Activated naive CD4-positive, alpha-beta T cell (primary cell): ENCODE results near the gene ABL1.
"Not testable (repeated sequence)": the region's sequence is repeated elsewhere in the genome, so short reads cannot be mapped to it uniquely, and the experiment has no call there.

Experiments
- DNase-seq, 4 experiments: peaks; one replicate each; lab custom pipeline; 2025; lab: John Stamatoyannopoulos, UW

The ABL1 gene

GRCh38 chr9:130834371-130835336 lies at the start of gene ABL1:
Gene ABL1 (plus strand): TSS chr9:130835254. CDS start chr9:130835447, 193 bp downstream.
- DNase-seq = peak in 3 of 4 experiments; percentile 30 to 50 (median 35)

DNA sequence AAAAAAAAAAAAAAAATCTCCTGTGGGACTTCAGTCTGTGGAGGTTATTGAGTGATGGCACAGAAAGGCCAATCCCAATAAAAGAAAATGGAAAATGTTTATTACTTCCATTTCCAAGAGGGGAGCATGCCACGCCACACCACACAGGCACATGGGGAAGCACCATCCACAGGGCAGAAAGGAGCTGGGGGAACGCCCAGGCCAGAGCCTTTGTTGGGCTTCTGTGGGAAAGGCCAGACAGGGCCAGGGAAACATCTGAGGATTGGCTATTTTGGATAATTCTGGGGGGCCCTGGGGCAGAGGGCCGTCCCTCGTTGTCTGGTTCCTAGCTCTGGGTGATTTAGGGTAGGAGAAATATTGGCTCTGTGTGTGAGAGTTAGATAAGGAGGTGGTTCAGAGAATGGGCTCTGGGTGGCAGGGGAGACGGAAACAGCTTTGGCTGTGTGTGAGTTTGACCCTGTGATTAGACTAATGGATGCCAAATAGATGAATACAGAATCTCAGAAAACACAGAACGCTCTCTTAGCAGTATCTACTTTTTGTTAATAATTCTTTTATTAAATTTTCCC lies 49.0 kb upstream of the ABL1 start:
- DNase-seq = no peak

GRCh38 chr9:130786526-130786925 lies 48.5 kb upstream of the ABL1 start:
- DNase-seq = no peak

DNA sequence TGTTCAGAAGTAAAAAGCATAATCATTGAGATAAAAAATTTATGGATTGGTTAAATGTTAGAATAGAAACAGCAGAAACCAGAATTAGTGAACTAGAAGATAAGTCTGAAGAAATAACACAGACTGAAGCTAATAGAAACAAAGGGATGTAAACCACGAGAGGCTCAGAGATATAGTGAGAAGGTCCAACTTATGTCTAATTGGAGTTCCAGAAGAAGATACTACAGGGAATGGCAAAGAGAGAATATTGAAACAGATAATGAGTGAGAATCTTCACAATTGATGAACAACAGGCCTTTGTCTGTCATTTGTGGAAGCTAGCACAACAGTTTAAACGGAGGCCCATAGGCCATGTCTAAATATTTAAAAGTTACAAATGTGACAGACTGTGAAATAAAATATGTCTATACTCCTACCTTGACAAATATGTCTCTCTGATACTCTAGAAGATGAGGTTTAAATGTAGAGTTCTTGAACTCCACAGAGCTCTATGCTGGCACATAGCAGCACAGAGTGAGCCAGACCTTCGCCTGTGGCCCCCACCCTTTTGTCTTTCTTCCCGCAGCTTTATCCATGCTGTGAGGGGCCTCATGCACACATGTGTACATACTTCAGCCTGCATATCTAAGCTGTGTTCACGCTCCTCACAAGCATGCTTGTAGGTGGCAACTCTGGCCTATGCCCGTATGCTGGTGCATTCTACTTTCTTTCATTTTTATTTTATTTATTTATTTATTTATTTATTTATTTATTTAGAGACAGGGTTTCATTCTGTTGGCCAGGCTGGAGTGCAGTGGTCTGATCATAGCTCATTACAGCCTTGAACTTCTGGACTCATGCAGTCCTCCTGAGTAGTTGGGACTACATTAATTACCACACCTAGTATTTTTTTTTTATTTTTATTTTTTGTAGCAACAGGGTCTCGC lies 45.0 kb upstream of the ABL1 start:
- no peak for DNase-seq

DNA sequence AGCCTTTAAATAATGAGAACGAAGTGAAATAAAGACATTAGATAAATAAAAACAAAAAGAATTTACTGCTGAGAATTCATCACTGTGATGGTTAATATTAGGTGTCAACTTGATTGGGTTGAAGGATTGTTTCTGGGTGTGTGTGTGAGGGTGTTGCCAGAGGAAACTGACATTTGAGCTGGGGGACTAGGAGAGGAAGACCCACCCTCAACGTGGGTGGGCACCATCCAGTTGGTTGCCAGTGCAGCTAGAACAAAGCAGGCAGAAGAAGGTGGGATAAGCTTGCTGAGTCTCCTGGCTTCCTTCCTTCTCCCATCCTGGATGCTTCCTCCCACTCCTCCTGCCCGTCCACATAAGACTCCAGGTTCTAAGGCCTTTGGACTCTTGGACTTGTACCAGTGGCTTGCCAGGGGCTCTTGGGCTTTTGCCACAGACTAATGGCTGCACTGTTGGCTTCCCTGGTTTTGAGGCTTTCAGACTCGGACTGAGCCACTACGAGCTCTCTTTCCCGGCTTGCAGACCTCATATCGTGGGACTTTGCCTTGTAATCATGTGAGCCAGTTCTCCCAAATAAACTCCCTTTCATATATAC lies 43.7 kb upstream of the ABL1 start:
- DNase-seq = no peak

GRCh38 chr9:130793589-130793988 lies 41.5 kb upstream of the ABL1 start:
- DNase-seq = no peak

DNA sequence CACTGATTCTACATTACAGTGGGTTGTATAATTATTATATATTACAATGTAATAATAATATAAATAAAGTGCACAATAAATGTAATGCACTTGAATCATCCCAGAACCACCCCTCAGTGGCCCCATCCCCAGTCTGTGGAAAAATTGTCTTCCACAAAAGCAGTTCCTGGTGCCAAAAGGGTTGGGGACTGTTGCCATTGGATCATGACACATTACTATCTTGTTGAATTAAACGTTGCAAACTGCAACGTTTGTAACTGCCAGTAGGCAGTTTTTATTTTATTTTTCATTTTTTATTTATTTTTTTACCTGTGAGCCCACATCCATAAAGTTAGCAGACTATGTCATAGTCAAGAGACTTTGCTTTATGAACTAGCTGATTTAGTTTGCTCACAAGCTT lies 41.0 kb upstream of the ABL1 start:
- not testable (repeated sequence) for DNase-seq

DNA sequence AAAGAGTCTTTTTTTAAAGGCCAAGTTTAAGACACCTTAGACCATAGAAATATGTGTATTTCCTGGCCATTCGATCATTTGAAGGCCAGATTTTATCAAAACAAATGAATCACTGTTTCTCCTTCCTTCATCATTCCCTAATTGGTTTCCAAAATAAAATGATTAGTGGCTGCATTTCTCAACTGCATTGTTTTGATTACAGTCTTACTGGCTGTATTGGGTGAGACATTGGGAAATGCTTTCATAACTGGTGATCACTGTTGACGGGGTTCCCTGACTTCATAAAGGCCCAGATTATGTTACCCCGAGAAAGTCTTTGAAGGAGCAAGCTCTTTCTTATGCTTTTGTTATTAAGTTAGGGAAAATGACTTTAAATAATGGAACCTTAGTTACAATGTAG lies 40.6 kb upstream of the ABL1 start:
- DNase-seq = not testable (repeated sequence)

DNA sequence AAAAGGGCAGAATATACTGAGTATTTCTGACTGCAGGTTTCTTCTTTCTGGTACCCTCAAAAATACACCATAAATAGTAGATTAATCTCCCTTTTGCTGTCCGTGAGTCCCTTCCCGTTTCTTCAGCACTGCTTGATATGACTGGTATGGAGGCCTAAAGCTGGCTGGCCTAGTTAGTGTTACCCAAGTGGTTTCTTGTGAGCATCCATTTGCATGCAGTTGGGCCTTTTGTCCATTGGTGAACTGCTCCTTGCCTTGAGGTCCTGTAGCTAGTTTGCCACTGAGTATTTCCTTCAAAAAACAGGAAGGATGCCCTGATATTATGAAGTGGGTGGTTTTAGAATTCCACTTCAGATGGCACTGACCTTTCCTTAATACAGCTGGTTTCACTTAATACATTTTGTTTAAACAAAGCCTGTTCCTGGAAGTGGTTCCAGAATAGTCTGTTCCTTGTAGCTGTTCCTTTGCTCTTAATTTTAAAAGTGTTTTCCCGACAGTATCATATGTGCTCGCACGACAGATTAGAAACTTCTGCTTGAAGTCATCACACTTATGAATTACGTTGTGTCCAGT lies 40.0 kb upstream of the ABL1 start:
- no peak for DNase-seq

DNA sequence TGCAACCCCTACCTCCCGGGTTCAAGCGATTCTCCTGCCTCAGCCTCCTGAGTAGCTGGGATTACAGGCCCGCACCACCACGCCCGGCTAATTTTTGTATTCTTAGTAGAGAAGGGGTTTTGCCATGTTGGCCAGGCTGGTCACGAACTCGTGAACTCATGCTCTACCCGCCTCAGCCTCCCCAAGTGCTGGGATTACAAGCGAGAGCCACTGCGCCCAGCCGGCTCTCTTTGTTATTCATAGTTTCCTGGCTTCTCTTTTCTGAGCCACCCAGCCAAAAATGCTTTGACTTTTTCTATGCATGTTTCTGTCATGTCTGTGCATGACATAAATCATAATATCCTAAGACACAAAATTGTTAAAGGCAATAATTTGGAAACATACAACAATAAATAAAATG lies 31.9 kb upstream of the ABL1 start:
- not testable (repeated sequence) for DNase-seq

GRCh38 chr9:130805510-130806326 lies 29.3 kb upstream of the ABL1 start:
- no peak for DNase-seq

- DNase-seq = no peak
Observed at GRCh38 chr9:130806327-130806716, 28.7 kb upstream of the ABL1 start.

- no peak for DNase-seq
Observed at GRCh38 chr9:130810609-130811136, 24.4 kb upstream of the ABL1 start.

GRCh38 chr9:130815242-130815808 lies 19.7 kb upstream of the ABL1 start:
- no peak for DNase-seq

DNA sequence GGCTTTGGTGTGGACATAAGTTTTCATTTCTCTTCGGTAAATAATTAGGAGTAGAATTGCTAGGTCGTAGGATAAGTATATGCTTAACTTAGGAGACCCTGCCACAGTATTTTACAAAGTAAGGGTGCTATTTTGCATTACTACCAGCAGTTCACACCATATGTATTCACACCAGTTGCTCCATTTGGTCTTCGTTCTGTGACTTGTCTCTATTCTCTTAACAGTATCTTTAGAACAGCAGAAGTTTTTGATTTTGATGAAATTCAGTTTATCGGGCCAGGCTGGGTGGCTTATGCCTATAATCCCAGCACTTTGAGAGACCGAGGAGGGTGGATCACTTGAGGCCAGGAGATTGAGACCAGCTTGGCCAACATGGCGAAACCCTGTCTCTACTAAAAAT lies 17.1 kb upstream of the ABL1 start:
- no peak for DNase-seq

GRCh38 chr9:130820135-130820738 lies 14.8 kb upstream of the ABL1 start:
- no peak for DNase-seq

DNA sequence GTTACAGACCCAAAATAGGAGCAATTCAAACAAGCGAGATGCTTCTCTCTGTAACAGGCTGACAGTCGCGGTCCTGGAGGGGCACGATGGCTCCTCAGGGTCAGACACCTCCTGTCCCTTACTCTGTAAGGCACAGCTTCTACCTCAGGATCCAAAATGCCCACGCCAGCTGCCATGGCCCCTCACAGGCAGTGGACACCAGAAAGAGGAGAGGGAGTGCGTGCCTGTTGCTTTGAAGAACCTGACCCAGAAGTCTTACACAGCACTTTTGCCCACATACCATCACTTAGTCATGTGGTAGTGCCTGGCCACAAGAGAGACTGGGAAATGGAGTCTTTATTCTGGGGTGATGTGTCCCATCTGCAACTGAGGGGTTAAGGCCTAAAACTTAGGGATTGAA lies 11.6 kb upstream of the ABL1 start:
- no peak for DNase-seq

DNA sequence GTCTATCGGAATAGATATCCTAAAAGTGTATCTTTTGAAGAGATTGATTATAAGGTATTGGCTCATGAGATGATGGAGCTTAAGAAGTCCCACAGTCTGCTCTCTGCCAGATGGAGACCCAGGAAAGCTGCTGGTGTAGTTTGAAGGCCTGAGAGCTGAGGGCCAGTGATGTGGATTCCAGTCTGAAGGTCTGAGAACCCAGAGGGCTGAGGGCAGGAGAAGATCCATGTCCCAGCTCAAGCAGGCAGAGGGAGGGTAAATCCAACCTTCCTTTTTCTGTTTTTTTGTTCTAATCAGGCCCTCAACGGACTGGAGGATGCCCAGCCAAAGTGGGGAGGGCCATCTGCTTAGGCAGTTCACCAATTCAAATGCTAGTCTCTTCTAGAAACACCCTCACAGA lies 11.0 kb upstream of the ABL1 start:
- DNase-seq = no peak

GRCh38 chr9:130824643-130825350 lies 10.3 kb upstream of the ABL1 start:
- DNase-seq = no peak
